H9 (cell line): Measurements from ENCODE around the gene CDR2L. TPM values are rescaled to one million over a fixed set of nuclear protein-coding genes. Genes with fewer than 3 reads are reported as not detected.

Experiments used
- DNase-seq: peaks from one replicate; pipeline ENCODE4 v3.0.0-alpha.2; 2017
- H2AFZ ChIP-seq: one replicate; pipeline ENCODE4 v1.6.1; 2013; ENCODE audit warnings: mild to moderate bottlenecking, low read length, control low read depth, moderate library complexity
- H2AK5ac ChIP-seq: 2 replicates; pipeline ENCODE4 v1.6.1; 2013; ENCODE audit warnings: low read length, control low read depth, mixed read lengths; ENCODE audit not compliant: insufficient read length
- H2BK120ac ChIP-seq: one replicate; pipeline ENCODE4 v1.6.1; 2013; ENCODE audit warnings: low read depth, mild to moderate bottlenecking, low read length, control low read depth, inconsistent platforms; ENCODE audit not compliant: poor library complexity, severe bottlenecking
- H2BK12ac ChIP-seq: 2 replicates; pipeline ENCODE4 v1.6.1; 2013; ENCODE audit warnings: low read length, control low read depth, mixed read lengths, low read depth; ENCODE audit not compliant: insufficient read length
- H2BK15ac ChIP-seq: 2 replicates; pipeline ENCODE4 v1.6.1; 2013; ENCODE audit warnings: low read depth, low read length, control low read depth
- H2BK20ac ChIP-seq: one replicate; pipeline ENCODE4 v1.6.1; 2013; ENCODE audit warnings: low read depth, mild to moderate bottlenecking, low read length, control low read depth, inconsistent platforms; ENCODE audit not compliant: poor library complexity, severe bottlenecking
- H2BK5ac ChIP-seq: 2 replicates; pipeline ENCODE4 v1.6.1; 2013; ENCODE audit warnings: low read length, control low read depth, mixed read lengths; ENCODE audit not compliant: insufficient read length
- H3K14ac ChIP-seq: 2 replicates; pipeline ENCODE4 v1.6.1; 2013; ENCODE audit warnings: low read length, control low read depth; ENCODE audit not compliant: insufficient read depth
- H3K18ac ChIP-seq: 2 replicates; pipeline ENCODE4 v1.6.1; 2013; ENCODE audit warnings: low read depth, mild to moderate bottlenecking, mixed read lengths, low read length, control low read depth; ENCODE audit not compliant: insufficient read length
- H3K23ac ChIP-seq: 2 replicates; pipeline ENCODE4 v1.6.1; 2013; ENCODE audit warnings: low read length, control low read depth, mixed read lengths, low read depth; ENCODE audit not compliant: insufficient read length
- H3K23me2 ChIP-seq: 2 replicates; pipeline ENCODE4 v1.6.1; 2013; ENCODE audit warnings: low read depth, mild to moderate bottlenecking, mixed read lengths, low read length, control low read depth; ENCODE audit not compliant: insufficient read length, poor library complexity, severe bottlenecking
- H3K27ac ChIP-seq: 2 replicates; pipeline ENCODE4 v1.5.1; 2013; ENCODE audit warnings: low read length, control low read depth, mixed read lengths, low read depth; ENCODE audit not compliant: insufficient read length
- H3K27me3 ChIP-seq: 2 replicates; pipeline ENCODE4 v1.6.1; 2013; ENCODE audit warnings: low read length, control low read depth, inconsistent platforms; ENCODE audit not compliant: insufficient read depth
- H3K4ac ChIP-seq: 2 replicates; pipeline ENCODE4 v1.6.1; 2013; ENCODE audit warnings: low read depth, mild to moderate bottlenecking, control low read depth, inconsistent platforms, low read length, moderate library complexity
- H3K4me1 ChIP-seq: 2 replicates; pipeline ENCODE4 v1.6.1; 2013; ENCODE audit warnings: low read length, control low read depth, inconsistent platforms; ENCODE audit not compliant: insufficient read depth
- H3K4me2 ChIP-seq: 2 replicates; pipeline ENCODE4 v1.6.1; 2013; ENCODE audit warnings: low read length, control low read depth, mixed read lengths; ENCODE audit not compliant: insufficient read length, insufficient read depth
- H3K56ac ChIP-seq: 2 replicates; pipeline ENCODE4 v1.6.1; 2013; ENCODE audit warnings: low read depth, mild to moderate bottlenecking, mixed read lengths, low read length, control low read depth; ENCODE audit not compliant: insufficient read length
- H3K79me1 ChIP-seq: 2 replicates; pipeline ENCODE4 v1.6.1; 2013; ENCODE audit warnings: low read depth, mild to moderate bottlenecking, moderate library complexity, low read length, control low read depth, inconsistent platforms; ENCODE audit not compliant: insufficient read depth, poor library complexity, severe bottlenecking
- H3K79me2 ChIP-seq: 2 replicates; pipeline ENCODE4 v1.6.1; 2013; ENCODE audit warnings: low read length, control low read depth, inconsistent platforms; ENCODE audit not compliant: insufficient read depth
- H3K9ac ChIP-seq: 2 replicates; pipeline ENCODE4 v1.6.1; 2013; ENCODE audit warnings: low read length, control low read depth, mixed read lengths; ENCODE audit not compliant: insufficient read length; ENCODE audit errors: extremely low read depth
- H3K9me3 ChIP-seq: one replicate; pipeline ENCODE4 v1.6.1; 2013; ENCODE audit warnings: low read depth, low read length, inconsistent platforms; ENCODE audit not compliant: control insufficient read depth
- H3T11ph ChIP-seq: one replicate; pipeline ENCODE4 v1.6.1; 2013; ENCODE audit warnings: mild to moderate bottlenecking, low read length, control low read depth, inconsistent platforms
- H4K20me1 ChIP-seq: one replicate; pipeline ENCODE4 v1.6.1; 2013; ENCODE audit not compliant: control insufficient read depth, insufficient read length, insufficient read depth
- H4K5ac ChIP-seq: 2 replicates; pipeline ENCODE4 v1.6.1; 2013; ENCODE audit warnings: low read depth, mild to moderate bottlenecking, mixed read lengths, low read length, control low read depth; ENCODE audit not compliant: insufficient read length
- H4K8ac ChIP-seq: replicated peaks from 2 replicates; pipeline ENCODE4 v1.6.1; 2013; ENCODE audit warnings: low read length, control low read depth, mixed read lengths, low read depth; ENCODE audit not compliant: insufficient read length
- H4K91ac ChIP-seq: 2 replicates; pipeline ENCODE4 v1.6.1; 2013; ENCODE audit warnings: low read depth, mild to moderate bottlenecking, moderate library complexity, mixed read lengths, low read length, control low read depth; ENCODE audit not compliant: insufficient read length
- H3K27ac Mint-ChIP-seq, 3 experiments: 2 replicates in 2 of 3; 3 replicates in 1 of 3; pipeline ENCODE4 v1.8.0; 2020 to 2021; ENCODE audit warnings: mixed read lengths in 3 of 3, mild to moderate bottlenecking in 1 of 3, moderate library complexity in 1 of 3
- H3K27me3 Mint-ChIP-seq: 2 replicates; pipeline ENCODE4 v1.8.0; 2021; ENCODE audit warnings: low read depth, mild to moderate bottlenecking, moderate library complexity, mixed read lengths
- H3K36me3 Mint-ChIP-seq, 3 experiments: 2 replicates in 2 of 3; 3 replicates in 1 of 3; pipeline ENCODE4 v1.8.0; 2020 to 2021; ENCODE audit warnings: low read depth in 3 of 3, mixed read lengths in 3 of 3; ENCODE audit not compliant: insufficient read depth in 1 of 3
- H3K4me1 Mint-ChIP-seq, 2 experiments: 2 replicates each; pipeline ENCODE4 v1.8.0; 2020; ENCODE audit warnings: mixed read lengths in 2 of 2
- H3K4me3 Mint-ChIP-seq, 2 experiments: 2 replicates in 1 of 2; 3 replicates in 1 of 2; pipeline ENCODE4 v1.8.0; 2020 to 2021; ENCODE audit warnings: mild to moderate bottlenecking in 2 of 2, mixed read lengths in 2 of 2, moderate library complexity in 1 of 2
- H3K9me3 Mint-ChIP-seq, 2 experiments: 2 replicates in 1 of 2; 3 replicates in 1 of 2; pipeline ENCODE4 v1.8.0; 2020; ENCODE audit warnings: mild to moderate bottlenecking in 2 of 2, mixed read lengths in 2 of 2, moderate library complexity in 1 of 2
- WGBS: extraction: QIAGEN DNeasy Blood & Tissue Kit; methylation state at CpG from one replicate; pipeline ENCODE4 v1.1.7; 2013; ENCODE audit warnings: missing lambda C conversion rate, low lambda C conversion rate, mixed read lengths; ENCODE audit not compliant: insufficient read length; ENCODE audit errors: extremely low coverage; 5-methylcytosine and 5-hydroxymethylcytosine counted together
- total RNA-seq: library from RNA; stranded (reverse); gene quantifications from 2 replicates; pipeline ENCODE4 v1.2.1, GENCODE V29; 2021
- TF ChIP-seq, protein P1 (sequence below): fragments of 200-600 bp; sonication (generic); conservative IDR thresholded peaks from 3 replicates; pipeline ENCODE4 v1.8.0; 2021; ENCODE audit warnings: antibody characterized with exemption, mild to moderate bottlenecking

The CDR2L gene
- total RNA-seq, 1 experiment from 2014 or later: 23.3 TPM

DNA sequence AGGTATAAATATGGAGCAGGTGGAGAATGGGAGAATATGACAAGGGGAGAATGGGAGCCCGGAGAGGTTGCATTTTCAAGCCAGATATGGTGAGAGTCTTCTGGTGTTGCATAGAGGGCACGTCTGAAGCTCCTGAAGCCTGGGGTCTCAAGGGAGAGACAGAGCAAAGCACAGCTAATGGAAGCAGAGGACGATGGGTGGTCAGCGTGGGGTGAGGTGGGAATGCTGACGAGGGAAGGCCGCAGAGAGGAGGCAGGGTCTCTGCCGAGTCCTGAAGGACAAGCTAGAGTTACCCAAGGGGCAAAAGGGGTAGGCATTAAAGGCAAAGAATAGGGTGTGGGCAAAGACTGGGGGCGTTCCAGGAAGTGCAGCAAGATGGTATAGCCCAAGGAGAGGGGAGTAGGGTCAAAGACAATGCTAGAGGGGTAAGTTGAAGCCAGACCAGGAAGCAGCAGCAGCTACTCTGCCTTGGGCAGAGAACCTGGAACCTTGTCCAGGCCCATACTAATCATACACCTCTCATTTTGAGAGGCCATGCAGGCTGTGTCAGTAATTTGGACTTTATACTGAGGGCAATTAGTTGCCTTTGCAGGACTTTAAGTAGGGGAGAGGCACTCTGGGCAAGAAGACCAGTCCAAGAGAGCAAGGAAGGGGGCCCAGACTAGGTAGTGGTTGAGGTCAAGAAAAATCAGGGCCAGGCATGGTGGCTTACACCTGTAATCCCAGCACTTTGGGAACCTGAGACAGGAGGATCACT, 49.1 kb upstream of the CDR2L start:
- peaks cover 8 to 19% of the 10 kb centered on the region in 2 experiments for H3K4me1 Mint-ChIP-seq
- H2BK12ac ChIP-seq: no peak overlapping the region
- H3K4me2 ChIP-seq: no peak overlapping the region
- no peak overlapping the region for H3K27ac ChIP-seq
- H3K23me2 ChIP-seq: peaks cover 14% of the 10 kb centered on the region
- no peak overlapping the region; a peak in 1 of 7 replicates for H3K27ac Mint-ChIP-seq
- no peak overlapping the region for H3T11ph ChIP-seq
- H3K56ac ChIP-seq: no peak overlapping the region
- no peaks in the 10 kb centered on the region for H3K9me3 ChIP-seq
- no peak overlapping the region for H2AK5ac ChIP-seq
- peaks cover 86% of the 10 kb centered on the region for H3K27me3 Mint-ChIP-seq
- H3K23ac ChIP-seq: no peak overlapping the region
- TF ChIP-seq, protein P1, sequence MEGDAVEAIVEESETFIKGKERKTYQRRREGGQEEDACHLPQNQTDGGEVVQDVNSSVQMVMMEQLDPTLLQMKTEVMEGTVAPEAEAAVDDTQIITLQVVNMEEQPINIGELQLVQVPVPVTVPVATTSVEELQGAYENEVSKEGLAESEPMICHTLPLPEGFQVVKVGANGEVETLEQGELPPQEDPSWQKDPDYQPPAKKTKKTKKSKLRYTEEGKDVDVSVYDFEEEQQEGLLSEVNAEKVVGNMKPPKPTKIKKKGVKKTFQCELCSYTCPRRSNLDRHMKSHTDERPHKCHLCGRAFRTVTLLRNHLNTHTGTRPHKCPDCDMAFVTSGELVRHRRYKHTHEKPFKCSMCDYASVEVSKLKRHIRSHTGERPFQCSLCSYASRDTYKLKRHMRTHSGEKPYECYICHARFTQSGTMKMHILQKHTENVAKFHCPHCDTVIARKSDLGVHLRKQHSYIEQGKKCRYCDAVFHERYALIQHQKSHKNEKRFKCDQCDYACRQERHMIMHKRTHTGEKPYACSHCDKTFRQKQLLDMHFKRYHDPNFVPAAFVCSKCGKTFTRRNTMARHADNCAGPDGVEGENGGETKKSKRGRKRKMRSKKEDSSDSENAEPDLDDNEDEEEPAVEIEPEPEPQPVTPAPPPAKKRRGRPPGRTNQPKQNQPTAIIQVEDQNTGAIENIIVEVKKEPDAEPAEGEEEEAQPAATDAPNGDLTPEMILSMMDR: no peak
- no peak overlapping the region for H3K9ac ChIP-seq
- H3K4me3 Mint-ChIP-seq: no peak overlapping the region
- H3K18ac ChIP-seq: no peak overlapping the region
- H4K20me1 ChIP-seq: no peaks in the 10 kb centered on the region
- no peaks in the 10 kb centered on the region; a peak in 2 of 5 replicates for H3K9me3 Mint-ChIP-seq
- no peak for DNase-seq
- H3K79me2 ChIP-seq: no peaks in the 10 kb centered on the region
- no peak overlapping the region for H2AFZ ChIP-seq
- WGBS: no CpG with 5 or more reads among the region's 8 CpGs
- no peak overlapping the region for H4K8ac ChIP-seq
- no peaks in the 10 kb centered on the region; the same call in 1 of the 2 replicates for H3K4me1 ChIP-seq
- no peaks in the 10 kb centered on the region for H3K36me3 Mint-ChIP-seq
- H3K79me1 ChIP-seq: no peaks in the 10 kb centered on the region
- H2BK5ac ChIP-seq: no peak overlapping the region
- no peak overlapping the region for H3K14ac ChIP-seq
- H3K4ac ChIP-seq: no peak overlapping the region
- no peak overlapping the region for H2BK20ac ChIP-seq
- H2BK120ac ChIP-seq: no peak overlapping the region
- H3K27me3 ChIP-seq: peaks cover 32% of the 10 kb centered on the region
- no peak overlapping the region for H4K91ac ChIP-seq
- H4K5ac ChIP-seq: no peak overlapping the region
- H2BK15ac ChIP-seq: no peak overlapping the region
